GM12864 (cell line): ENCODE results near the gene RASAL1.

Source experiments
- DNase-seq: peaks from one replicate; pipeline ENCODE4 v3.0.0-alpha.2; 2011; ENCODE audit warnings: low read depth
- H3K4me3 ChIP-seq: 2 replicates; pipeline ENCODE4 v1.5.1; 2011; ENCODE audit warnings: mild to moderate bottlenecking, low read depth, low read length, control low read depth
- CTCF ChIP-seq: IDR thresholded peaks from 2 replicates; pipeline ENCODE4 v1.5.1; 2011; ENCODE audit warnings: low read depth, mild to moderate bottlenecking, moderate library complexity, low read length, control low read depth, inconsistent platforms; ENCODE audit errors: missing control alignments

The RASAL1 gene

DNA sequence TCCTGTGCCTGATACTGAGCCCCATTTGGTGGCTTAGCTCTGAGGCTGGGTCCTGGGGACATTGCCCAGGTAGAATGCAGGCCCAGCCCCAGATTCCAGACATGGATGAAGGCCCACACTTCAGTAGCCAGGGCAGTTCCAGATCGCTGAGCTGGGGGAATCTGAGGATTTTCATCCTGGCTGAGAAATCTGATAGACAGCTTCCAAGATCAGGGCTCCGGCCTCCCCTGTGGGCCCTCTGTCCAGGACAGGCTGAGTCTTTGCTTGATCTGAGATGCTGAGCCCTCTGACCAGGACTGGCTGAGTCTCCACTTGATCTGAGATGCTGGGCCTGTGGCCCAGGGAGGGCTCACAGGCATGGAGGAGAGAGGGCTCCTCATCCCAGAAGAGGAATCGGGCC, 3.3 kb upstream of the RASAL1 start:
- no peak for TF ChIP-seq CTCF
- no peak for DNase-seq
- no peak overlapping the region for H3K4me3 ChIP-seq

GRCh38 chr12:113137861-113138783, 2.6 kb upstream of the RASAL1 start:
- DNase-seq = no peak
- TF ChIP-seq CTCF = no peak
- H3K4me3 ChIP-seq = no peak overlapping the region

DNA sequence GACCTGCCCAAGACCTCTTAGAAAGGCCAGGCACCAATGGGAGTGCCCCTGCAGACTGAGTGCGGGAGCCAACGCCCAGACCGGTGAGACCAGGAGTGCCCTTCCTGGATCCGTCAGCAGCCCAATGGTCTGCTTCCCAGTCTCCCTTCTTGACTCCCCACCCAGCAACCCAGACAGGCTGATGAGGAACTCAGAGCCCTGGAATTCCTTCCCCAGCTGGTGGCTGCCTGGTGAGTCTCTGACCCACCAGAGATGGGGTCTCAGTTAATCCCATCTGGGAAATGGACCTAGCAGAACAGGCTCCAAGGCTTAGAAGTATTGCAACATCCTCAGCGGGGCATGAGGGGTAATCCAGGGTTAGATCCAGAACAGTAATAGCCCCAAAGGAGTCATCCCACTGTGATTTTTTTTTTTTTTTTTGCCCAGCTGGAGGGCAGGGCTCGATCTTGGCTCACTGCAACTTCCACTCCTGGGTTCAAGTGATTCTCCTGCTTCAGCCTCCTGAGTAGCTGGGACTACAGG, 1.5 kb upstream of the RASAL1 start:
- TF ChIP-seq CTCF = no peak
- no peak for DNase-seq
- H3K4me3 ChIP-seq = no peak overlapping the region

DNA sequence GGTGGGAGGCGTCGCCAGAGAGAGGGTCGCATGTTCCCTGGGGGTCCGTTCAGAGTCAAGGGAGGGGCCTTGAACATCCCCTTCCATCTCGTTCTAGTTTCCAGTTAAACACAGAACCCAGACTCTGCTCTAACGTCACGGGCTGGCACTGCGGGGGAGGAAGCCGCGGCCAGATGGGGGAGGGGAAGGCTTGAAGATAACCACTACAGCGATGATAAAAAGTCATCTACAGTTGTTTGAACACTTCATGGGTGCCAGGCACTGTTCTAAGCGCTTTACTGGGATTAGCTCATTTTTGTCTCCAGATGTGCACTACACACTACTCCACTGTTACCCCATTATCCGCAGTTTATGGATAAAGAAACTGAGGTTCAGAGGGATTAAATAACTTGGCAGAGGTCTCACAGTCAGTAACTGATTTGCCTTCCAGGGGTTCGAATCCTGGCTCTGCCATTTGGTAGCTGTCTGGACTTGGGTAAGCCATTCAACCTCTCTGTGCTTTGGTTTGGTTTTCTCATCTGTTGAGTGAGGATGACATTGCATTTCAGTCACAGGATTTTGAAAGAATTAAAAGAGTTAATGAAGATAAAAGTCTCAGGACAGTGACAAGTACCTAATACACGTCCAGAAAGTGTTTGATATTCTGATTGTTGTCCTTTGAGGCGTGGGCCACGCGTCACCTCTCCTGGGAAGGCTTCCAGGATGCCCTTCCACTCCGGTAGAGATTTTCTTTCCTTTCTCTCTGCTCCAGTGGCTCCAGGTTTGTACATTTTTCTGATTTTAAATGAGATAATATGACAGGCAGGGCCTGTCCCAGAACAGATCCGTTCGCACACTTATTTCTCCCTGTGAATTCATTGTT, 798 bp upstream of the RASAL1 start:
- TF ChIP-seq CTCF = no peak
- DNase-seq = no peak
- H3K4me3 ChIP-seq = no peak overlapping the region

GRCh38 chr12:113134521-113134951, 1.0 kb downstream of the RASAL1 start:
- no peak for TF ChIP-seq CTCF
- no peak overlapping the region for H3K4me3 ChIP-seq
- DNase-seq = no peak

GRCh38 chr12:113134071-113134470, 1.5 kb downstream of the RASAL1 start:
- no peak for TF ChIP-seq CTCF
- H3K4me3 ChIP-seq = no peak overlapping the region

More at GRCh38 chr12:113134071-113134470, 1.5 kb downstream of the RASAL1 start:
- DNase-seq = no peak
